Embryonic facial prominence (tissue), 1 donor: ENCODE measurements around the gene EHD4.

Source experiments
- DNase-seq: peaks from one replicate; pipeline ENCODE4 v3.0.0-alpha.2; 2016; ENCODE audit errors: extremely low spot score

Gene EHD4

GRCh38 chr15:41972253-41973242, at the start of gene EHD4:
EHD4 (minus strand) TSS chr15:41972557; CDS start chr15:41972494, 63 bp downstream.
- peak; percentile 89 for DNase-seq

GRCh38 chr15:42021593-42021992, 49.2 kb upstream of the EHD4 start:
- DNase-seq: no peak

GRCh38 chr15:42020713-42021273, 48.4 kb upstream of the EHD4 start, which contains the start of gene PLA2G4E:
PLA2G4E (minus strand) TSS chr15:42021042; CDS start chr15:42021030, 12 bp downstream.
- no peak for DNase-seq

DNA sequence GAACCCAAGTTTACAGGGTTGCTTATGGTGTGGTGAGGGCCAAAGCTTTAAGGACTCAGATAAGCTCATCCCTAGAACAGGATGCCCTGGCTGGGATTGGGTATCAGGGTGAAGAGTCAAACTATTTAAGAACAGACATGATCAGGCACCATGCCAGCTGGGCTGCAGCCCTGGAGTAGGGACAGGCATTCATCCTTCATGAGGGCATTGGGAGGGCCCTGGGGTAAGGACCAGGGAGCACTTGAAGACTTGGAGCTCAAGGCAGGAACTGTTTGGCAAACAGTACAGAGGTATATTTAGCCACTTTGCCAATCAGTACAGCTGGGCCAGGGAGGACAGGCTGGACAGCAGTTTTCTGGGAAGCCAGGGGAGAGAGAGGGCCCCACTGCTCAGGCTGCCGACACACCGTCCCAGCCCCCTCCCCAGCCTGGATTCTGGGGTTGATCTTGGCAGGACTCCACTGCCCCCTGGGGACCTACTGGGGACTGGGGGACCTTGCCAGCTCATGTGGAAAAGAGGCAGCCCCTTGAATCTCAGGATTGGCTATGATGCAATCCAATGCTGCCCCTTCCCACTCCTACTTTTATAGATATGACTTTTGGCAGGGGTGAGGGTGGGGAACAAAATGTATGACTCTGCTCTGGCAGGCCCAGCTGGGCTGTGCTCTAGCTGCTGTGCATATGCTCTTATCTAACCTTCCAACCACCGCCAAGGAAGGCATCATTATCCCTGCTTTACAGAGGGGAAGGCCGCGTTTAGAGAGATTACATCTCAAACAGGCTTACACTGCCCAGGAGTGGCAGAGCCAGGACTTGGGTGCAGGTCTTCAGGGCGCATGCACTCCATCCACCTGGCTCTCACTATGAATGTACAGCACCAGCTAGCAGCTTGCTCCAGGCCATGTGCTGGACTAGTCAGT, 46.2 kb upstream of the EHD4 start:
- DNase-seq: no peak

GRCh38 chr15:42016971-42017370, 44.6 kb upstream of the EHD4 start:
- no peak for DNase-seq

GRCh38 chr15:42014406-42014805, 42.0 kb upstream of the EHD4 start:
- no peak for DNase-seq

- DNase-seq: no peak
These were observed 40.6 kb upstream of the EHD4 start for GRCh38 chr15:42012928-42013482.

DNA sequence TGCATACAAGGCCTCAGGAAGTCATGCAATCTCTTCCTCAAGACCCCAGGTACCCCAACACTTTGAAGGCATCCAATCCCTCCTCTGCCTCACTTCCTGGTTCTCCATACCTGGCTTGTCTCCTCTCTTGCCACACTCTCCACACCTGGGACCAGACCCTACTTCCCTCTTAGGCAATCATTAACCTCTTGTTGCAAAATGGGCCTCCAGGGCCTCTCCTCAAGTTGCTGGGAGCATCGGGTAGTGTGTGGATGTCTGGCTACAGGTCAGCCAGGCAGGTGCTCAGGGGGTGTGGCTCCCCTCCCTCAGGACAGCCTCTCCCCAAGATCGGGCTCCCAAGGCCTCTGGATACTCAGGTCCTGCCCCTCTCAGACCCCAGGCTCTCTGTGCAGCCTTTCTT, 39.9 kb upstream of the EHD4 start:
- DNase-seq: no peak

- no peak for DNase-seq
These were observed 38.7 kb upstream of the EHD4 start for GRCh38 chr15:42011074-42011473.

DNA sequence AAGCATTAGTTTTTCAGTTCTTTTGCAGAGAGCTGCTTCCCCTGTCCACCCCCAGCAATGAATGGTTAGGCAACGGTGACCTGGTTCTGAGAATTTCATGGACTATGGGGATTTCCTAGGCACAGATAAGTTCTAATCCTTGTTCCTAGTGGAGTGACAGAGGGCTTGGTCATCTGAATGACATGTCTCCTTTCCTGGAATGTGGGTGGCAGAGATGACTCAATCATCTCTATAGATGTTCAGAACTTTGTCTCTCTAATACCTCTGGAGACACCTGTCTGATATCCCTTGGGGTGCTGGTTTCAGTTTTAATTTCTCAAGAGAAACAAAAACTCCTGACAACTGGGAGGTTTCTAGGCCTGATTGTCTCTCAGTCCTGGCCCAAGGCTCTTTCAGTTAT, 38.1 kb upstream of the EHD4 start:
- no peak for DNase-seq

GRCh38 chr15:42009474-42009873, 37.1 kb upstream of the EHD4 start:
- no peak for DNase-seq

DNA sequence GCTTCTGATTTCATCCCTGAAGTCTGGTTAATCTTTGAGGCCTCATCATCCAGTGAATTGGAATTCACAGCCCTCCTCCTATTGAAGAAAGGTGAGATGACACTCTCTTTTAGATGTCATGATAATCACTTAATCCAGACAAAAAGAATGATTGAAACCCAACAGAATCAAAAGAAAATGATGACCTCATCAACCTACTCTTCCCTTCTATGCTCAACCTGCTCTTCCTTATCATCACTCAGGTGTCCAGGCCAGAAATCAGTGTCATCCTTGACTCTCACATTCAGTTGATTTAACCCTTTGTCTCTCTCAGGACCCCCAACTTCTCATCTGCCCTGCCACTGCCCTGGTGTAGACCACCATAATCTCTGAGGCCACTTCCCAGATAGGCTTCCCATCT, 36.7 kb upstream of the EHD4 start:
- no peak for DNase-seq

DNA sequence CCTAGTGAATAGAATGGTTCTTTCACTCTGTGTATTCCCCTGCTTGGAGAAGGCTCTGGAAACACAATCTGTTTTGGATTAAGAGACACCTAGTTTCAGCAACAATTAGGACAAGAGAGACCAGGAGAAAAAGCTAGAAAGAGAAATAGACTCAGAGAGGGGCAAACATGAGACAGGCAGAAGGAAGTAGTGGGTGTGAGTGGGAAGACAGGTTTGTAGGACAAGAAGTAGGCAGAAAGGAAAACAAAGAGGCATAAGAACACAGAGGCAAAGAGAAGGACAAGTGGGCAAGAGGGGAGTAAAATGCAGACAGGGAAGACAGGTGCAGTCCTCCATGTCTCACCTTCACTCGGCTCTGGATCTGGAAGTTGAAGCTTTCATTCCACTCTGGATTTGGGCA, 35.0 kb upstream of the EHD4 start:
- no peak for DNase-seq

DNA sequence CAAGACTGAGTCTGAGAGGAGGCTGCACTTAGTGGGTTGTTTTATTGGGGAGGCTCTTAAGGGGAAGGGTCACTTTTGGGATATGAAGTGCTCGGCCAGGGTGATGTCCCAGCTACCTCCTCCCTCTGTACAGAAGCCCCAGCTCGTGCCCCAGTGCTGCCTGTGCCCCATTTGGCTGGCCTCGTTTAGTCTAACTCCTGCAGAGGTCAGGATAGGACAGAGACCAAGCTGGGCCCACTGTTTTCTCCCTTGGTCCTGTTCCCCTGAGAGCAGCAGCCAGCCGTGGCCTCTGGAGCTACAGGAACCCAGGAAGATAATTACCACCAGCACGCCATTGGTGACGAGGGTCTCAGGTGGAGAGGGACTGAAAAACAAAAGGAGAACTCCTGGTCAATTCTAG, 30.0 kb upstream of the EHD4 start:
- DNase-seq: no peak

DNA sequence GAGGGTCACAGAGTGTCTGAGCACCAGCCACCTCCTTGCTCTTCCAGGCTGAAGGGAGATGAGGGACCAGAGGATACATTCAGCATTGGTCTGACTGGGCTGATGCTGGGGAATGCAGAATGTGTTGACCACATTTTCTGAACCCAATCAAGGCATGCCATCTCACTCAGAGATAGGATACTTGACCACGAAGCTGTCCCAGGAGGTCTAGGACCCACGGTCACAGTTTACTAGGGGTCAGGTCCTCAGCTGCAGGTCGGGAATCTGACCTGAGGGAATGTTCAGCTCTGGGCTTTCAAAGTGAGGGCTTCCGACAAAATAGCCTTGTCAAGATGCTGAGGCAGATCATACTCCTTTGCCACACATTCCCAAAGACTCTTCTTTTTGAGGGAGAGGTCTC, 28.9 kb upstream of the EHD4 start:
- DNase-seq: no peak

DNA sequence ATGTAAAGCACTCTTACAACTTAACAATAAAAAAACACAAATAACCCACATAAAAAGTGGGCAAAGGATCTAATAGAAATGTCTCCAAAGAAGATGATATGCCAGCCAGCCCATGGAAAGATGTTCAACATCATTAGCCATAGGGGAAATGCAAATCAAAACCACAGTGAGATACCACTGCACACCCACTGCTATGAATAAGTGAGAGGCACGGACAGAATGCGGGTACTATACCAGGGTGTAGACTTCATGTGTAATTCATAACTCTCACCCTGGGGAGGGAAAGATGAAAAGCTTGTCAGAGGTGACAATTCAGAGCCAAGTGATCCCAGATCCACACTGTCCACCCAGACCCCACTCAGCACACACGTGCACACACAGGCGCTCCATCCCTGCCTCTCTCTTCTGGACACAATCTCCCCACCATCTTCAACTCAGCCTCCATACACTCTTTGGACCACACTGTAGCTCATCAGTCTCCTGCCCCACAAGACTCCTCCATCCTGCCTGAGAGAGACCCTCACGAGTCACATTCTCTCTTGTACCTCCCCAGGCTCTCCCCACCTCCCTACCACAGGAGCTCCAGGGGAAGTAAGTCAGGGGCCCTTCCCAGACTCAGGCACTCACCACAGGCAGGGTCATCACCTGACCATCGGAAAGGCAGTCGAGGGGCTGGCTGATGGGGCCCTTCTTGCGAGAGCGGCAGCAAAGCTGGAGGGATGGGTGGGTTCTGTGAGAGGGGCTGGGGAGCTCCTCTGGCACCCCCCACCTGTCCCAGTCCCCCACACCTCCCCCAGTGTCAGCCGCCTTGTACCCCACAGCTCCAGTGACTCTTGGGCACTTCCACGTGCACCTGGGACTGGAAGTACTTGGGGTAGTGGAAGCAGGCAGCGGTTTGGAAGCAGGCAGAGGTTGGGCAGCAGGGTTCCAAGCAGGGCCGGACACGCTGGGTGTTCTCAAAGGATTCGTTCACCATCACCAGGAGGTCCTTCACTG, 27.2 kb upstream of the EHD4 start:
- DNase-seq: no peak

DNA sequence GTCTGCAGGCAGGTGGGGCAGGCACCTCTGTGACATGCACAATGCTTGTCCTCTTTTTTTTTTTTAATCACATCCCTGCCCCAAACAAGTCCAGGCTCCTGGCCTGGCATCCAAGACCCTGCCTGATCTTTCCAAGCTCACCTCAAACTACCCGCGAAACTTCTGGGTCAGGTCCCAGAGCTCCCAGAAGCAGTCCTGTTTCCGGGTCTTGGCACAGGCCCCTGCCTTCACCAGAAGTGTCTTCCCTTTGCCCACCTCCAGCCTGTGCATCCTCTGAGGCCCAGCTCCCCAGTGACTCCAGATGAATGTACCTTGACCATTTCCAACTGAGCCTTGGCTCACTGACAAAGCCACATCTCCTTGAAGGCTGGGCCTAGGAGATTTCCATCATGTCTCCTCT, 25.5 kb upstream of the EHD4 start:
- no peak for DNase-seq

- DNase-seq: no peak
These were observed 24.7 kb upstream of the EHD4 start for GRCh38 chr15:41996921-41997592.

GRCh38 chr15:41996376-41996775, 24.0 kb upstream of the EHD4 start:
- DNase-seq: no peak

GRCh38 chr15:41995476-41995855, 23.1 kb upstream of the EHD4 start:
- no peak for DNase-seq
